Keratinocyte (primary cell): ENCODE measurements around the gene KEAP1. TPM values are rescaled to one million over a fixed set of nuclear protein-coding genes. Genes with fewer than 3 reads are reported as not detected.

Source experiments
- DNase-seq: peaks from one replicate; pipeline ENCODE4 v3.0.0-alpha.2; 2011; ENCODE audit warnings: low read depth, missing footprints, low spot score
- FAIRE-seq: peaks from 2 replicates; lab custom pipeline; 2011; peaks lifted over from hg19 to GRCh38; lab: Jason Lieb, UNC
- H2AFZ ChIP-seq: 2 replicates; pipeline ENCODE4 v1.6.0; 2012; ENCODE audit warnings: low read length, control low read depth, inconsistent platforms; ENCODE audit not compliant: control insufficient read depth
- H3K27ac ChIP-seq: 2 replicates; pipeline ENCODE4 v1.5.1; 2011; ENCODE audit warnings: low read length; ENCODE audit not compliant: control insufficient read depth, insufficient read depth
- H3K27me3 ChIP-seq: 3 replicates; pipeline ENCODE4 v1.6.0; 2011; ENCODE audit warnings: low read length; ENCODE audit not compliant: control insufficient read depth, insufficient read depth; ENCODE audit errors: extremely low read depth
- H3K36me3 ChIP-seq, 2 experiments: 2 replicates in 1 of 2; 3 replicates in 1 of 2; pipeline ENCODE4 v1.5.1; 2011; ENCODE audit warnings: low read length in 2 of 2, mild to moderate bottlenecking in 1 of 2; ENCODE audit not compliant: control insufficient read depth in 2 of 2, insufficient read depth in 2 of 2; ENCODE audit errors: extremely low read depth in 1 of 2
- H3K4me1 ChIP-seq: 3 replicates; pipeline ENCODE4 v1.5.1; 2011; ENCODE audit warnings: low read length; ENCODE audit not compliant: control insufficient read depth, insufficient read depth; ENCODE audit errors: extremely low read depth
- H3K4me2 ChIP-seq: 3 replicates; pipeline ENCODE4 v1.6.0; 2011; ENCODE audit warnings: low read depth, low read length; ENCODE audit not compliant: control insufficient read depth, insufficient read depth; ENCODE audit errors: extremely low read depth
- H3K4me3 ChIP-seq, 3 experiments: fragments of 200-600 bp in 1 of 3; sonication (generic) in 1 of 3; 2 replicates in 2 of 3; 3 replicates in 1 of 3; pipeline ENCODE4 v1.5.1; 2011 to 2016; ENCODE audit warnings: low read length in 3 of 3, mild to moderate bottlenecking in 3 of 3, control low read depth in 2 of 3, inconsistent platforms in 1 of 3, low read depth in 1 of 3, mixed read lengths in 1 of 3, mixed run types in 1 of 3, moderate library complexity in 1 of 3; ENCODE audit not compliant: control insufficient read depth in 2 of 3, insufficient read depth in 2 of 3; ENCODE audit errors: extremely low read depth in 1 of 3
- H3K79me2 ChIP-seq: 2 replicates; pipeline ENCODE4 v1.6.0; 2012; ENCODE audit warnings: low read length; ENCODE audit not compliant: control insufficient read depth, insufficient read depth
- H3K9ac ChIP-seq: 3 replicates; pipeline ENCODE4 v1.6.0; 2011; ENCODE audit warnings: low read length; ENCODE audit not compliant: control insufficient read depth, insufficient read depth; ENCODE audit errors: extremely low read depth
- H3K9me1 ChIP-seq: 3 replicates; pipeline ENCODE4 v1.6.0; 2011; ENCODE audit warnings: low read length; ENCODE audit not compliant: control insufficient read depth, insufficient read depth; ENCODE audit errors: extremely low read depth
- H3K9me3 ChIP-seq: 2 replicates; pipeline ENCODE4 v1.5.1; 2012; ENCODE audit warnings: low read depth, low read length; ENCODE audit not compliant: control insufficient read depth
- H4K20me1 ChIP-seq: 3 replicates; pipeline ENCODE4 v1.6.0; 2011; ENCODE audit warnings: low read length; ENCODE audit not compliant: control insufficient read depth, insufficient read depth; ENCODE audit errors: extremely low read depth
- CTCF ChIP-seq, 3 experiments: IDR thresholded peaks in 1 of 3; conservative IDR thresholded peaks in 1 of 3; optimal IDR thresholded peaks in 1 of 3; 2 replicates in 2 of 3; 3 replicates in 1 of 3; pipeline versions ENCODE3 to v1.5.1; 2011; ENCODE audit warnings: low read length in 3 of 3, mild to moderate bottlenecking in 3 of 3, moderate library complexity in 2 of 3, control low read depth in 1 of 3, inconsistent platforms in 1 of 3; ENCODE audit not compliant: insufficient read depth in 2 of 3; ENCODE audit errors: extremely low read depth in 1 of 3
- EZH2 ChIP-seq: IDR thresholded peaks from one replicate; pipeline ENCODE4 v1.6.1; 2012; ENCODE audit warnings: inconsistent platforms, mild to moderate bottlenecking, low read length, moderate library complexity
- dilution Hi-C: fragments of 300-500 bp; cut with MboI; formaldehyde crosslinking; loops from one replicate; pipeline ENCODE4 v1.7.0; 2020; ENCODE audit warnings: low sequenced_read_pairs; ENCODE audit not compliant: extremely low pct_ligation_motif_present
- polyA plus RNA-seq, 5 experiments: library from polyadenylated mRNA; depleted of rRNA in 3 of 5; stranded (reverse) in 3 of 5; stranded (forward) in 1 of 5; unstranded in 1 of 5; fragments of >200 nt; gene quantifications; 1 replicate in 1 of 5; 2 replicates in 3 of 5; 3 replicates in 1 of 5; pipeline versions ENCODE4 v1.2.1 to v1.2.3, GENCODE V29; 2011 to 2012; ENCODE audit warnings: missing spikeins in 2 of 5, low read depth in 1 of 5, low replicate concordance in 1 of 5

Gene KEAP1
- polyA plus RNA-seq, 1 donor (not counting 4 experiments of a cell fraction or from before 2014, with no cell fraction given) = 29.6 TPM

GRCh38 chr19:10538204-10538983 is 35.2 kb upstream of the KEAP1 start:
- Histone ChIP-seq H4K20me1 (no peaks in the 10 kb centered on the region), H3K27me3 (no peaks in the 10 kb centered on the region), H3K9ac (no peak overlapping the region), H3K4me3 (no peak overlapping the region), H3K79me2 (no peaks in the 10 kb centered on the region), H3K9me3 (no peaks in the 10 kb centered on the region), H3K27ac (no peak overlapping the region), H3K4me1 (peaks cover 29% of the 10 kb centered on the region), H2AFZ (no peak overlapping the region), H3K4me2 (no peak overlapping the region), H3K36me3 (no peaks in the 10 kb centered on the region), H3K9me1 (no peaks in the 10 kb centered on the region)
- TF ChIP-seq CTCF (optimal IDR thresholded peaks at IDR 0.05 in 1 of 3, IDR thresholded peaks at IDR 0.05 in 1 of 3, conservative IDR thresholded peaks at IDR 0.05 in 1 of 3; ENCODE audit: extremely low read depth in 1 of 3, insufficient read depth in 2 of 3, low read length in 3 of 3) (no peak), EZH2 (no peak)
- dilution Hi-C loops = no loop called here
- FAIRE-seq (no peak), DNase-seq (no peak)

- FAIRE-seq (no peak), DNase-seq (no peak)
- dilution Hi-C loops = no loop called here
- Histone ChIP-seq H3K9ac (no peak overlapping the region), H3K4me2 (no peak overlapping the region), H3K9me3 (no peaks in the 10 kb centered on the region), H3K27me3 (no peaks in the 10 kb centered on the region), H3K36me3 (no peaks in the 10 kb centered on the region), H3K79me2 (no peaks in the 10 kb centered on the region), H2AFZ (no peak overlapping the region), H3K27ac (no peak overlapping the region), H3K9me1 (no peaks in the 10 kb centered on the region), H4K20me1 (no peaks in the 10 kb centered on the region), H3K4me3 (no peak overlapping the region), H3K4me1 (peaks cover 26% of the 10 kb centered on the region)
- TF ChIP-seq CTCF (optimal IDR thresholded peaks at IDR 0.05 in 1 of 3, IDR thresholded peaks at IDR 0.05 in 1 of 3, conservative IDR thresholded peaks at IDR 0.05 in 1 of 3; ENCODE audit: extremely low read depth in 1 of 3, insufficient read depth in 2 of 3, low read length in 3 of 3) (no peak), EZH2 (no peak)
Measured at GRCh38 chr19:10537668-10538067, 34.5 kb upstream of the KEAP1 start.
